Measurements from ENCODE around the gene PLA2G4F.

PLA2G4F gene

GRCh38 chr15:42121682-42122081 lies 34.8 kb downstream of the PLA2G4F start:
- Mint-ChIP-seq H3K36me3 (no peaks in the 10 kb centered on the region), H3K27ac (no peak overlapping the region), H3K4me3 (no peak overlapping the region), H3K4me1 (peaks cover 11% of the 10 kb centered on the region), H3K9me3 (no peaks in the 10 kb centered on the region), H3K27me3 (peaks cover 19% of the 10 kb centered on the region)
- no peak for DNase-seq
- CTCF ChIA-PET = interaction anchor here (1.1 to 1.4 kb wide), 3 partner anchors 9 to 17 kb away, joined by 3 to 5 read pairs (median 5); no protein-coding TSS in a partner anchor

GRCh38 chr15:42121021-42121420 lies 35.4 kb downstream of the PLA2G4F start:
- Mint-ChIP-seq H3K27me3 (peaks cover 24% of the 10 kb centered on the region), H3K4me1 (peaks cover 11% of the 10 kb centered on the region), H3K36me3 (no peaks in the 10 kb centered on the region), H3K27ac (no peak overlapping the region), H3K9me3 (no peaks in the 10 kb centered on the region), H3K4me3 (no peak overlapping the region)
- no peak for DNase-seq
- CTCF ChIA-PET = interaction anchor here (0.9 to 1.4 kb wide), 4 partner anchors 9 to 31 kb away, joined by 3 to 5 read pairs (median 4); no protein-coding TSS in a partner anchor

GRCh38 chr15:42120285-42120684 lies 36.2 kb downstream of the PLA2G4F start:
- Mint-ChIP-seq H3K27ac (no peak overlapping the region), H3K36me3 (no peaks in the 10 kb centered on the region), H3K4me1 (peaks cover 11% of the 10 kb centered on the region), H3K9me3 (no peaks in the 10 kb centered on the region), H3K4me3 (no peak overlapping the region), H3K27me3 (peaks cover 24% of the 10 kb centered on the region)
- no peak for DNase-seq
- CTCF ChIA-PET = interaction anchor here (0.6 to 1.4 kb wide), 4 partner anchors 10 to 34 kb away, joined by 3 to 5 read pairs (median 4); no protein-coding TSS in a partner anchor

GRCh38 chr15:42119446-42119760 lies 37.0 kb downstream of the PLA2G4F start:
- H3K27me3 Mint-ChIP-seq = peaks cover 24% of the 10 kb centered on the region

GRCh38 chr15:42118650-42119445 lies 37.6 kb downstream of the PLA2G4F start:
- Mint-ChIP-seq H3K4me3 (peak overlapping the region; percentile 11), H3K36me3 (no peaks in the 10 kb centered on the region), H3K27ac (no peak overlapping the region), H3K4me1 (peaks cover 11% of the 10 kb centered on the region), H3K27me3 (peaks cover 24% of the 10 kb centered on the region), H3K9me3 (no peaks in the 10 kb centered on the region)
- DNase-seq = peak; percentile 30
- CTCF ChIA-PET = interaction anchor here (1.0 to 1.6 kb wide), 4 partner anchors 8 to 357 kb away, joined by 3 to 4 read pairs (median 3); no protein-coding TSS in a partner anchor

More at GRCh38 chr15:42119446-42119760, 37.0 kb downstream of the PLA2G4F start:
- no peaks in the 10 kb centered on the region for H3K9me3 Mint-ChIP-seq
- H3K4me3 Mint-ChIP-seq = peak overlapping the region; percentile 11
- H3K36me3 Mint-ChIP-seq = no peaks in the 10 kb centered on the region
- CTCF ChIA-PET = interaction anchor here (1.0 to 1.6 kb wide), 4 partner anchors 9 to 357 kb away, joined by 3 to 4 read pairs (median 3); no protein-coding TSS in a partner anchor
- peaks cover 11% of the 10 kb centered on the region for H3K4me1 Mint-ChIP-seq
- H3K27ac Mint-ChIP-seq = no peak overlapping the region
- DNase-seq = no peak

- Mint-ChIP-seq H3K9me3 (no peaks in the 10 kb centered on the region), H3K27me3 (peaks cover 31% of the 10 kb centered on the region), H3K4me3 (no peak overlapping the region), H3K4me1 (peaks cover 23% of the 10 kb centered on the region), H3K27ac (peak overlapping the region; percentile 30), H3K36me3 (no peaks in the 10 kb centered on the region)
- DNase-seq = no peak
- CTCF ChIA-PET = interaction anchor here (0.8 to 0.9 kb wide), 2 partner anchors 22 to 123 kb away, joined by 4 read pairs; no protein-coding TSS in a partner anchor
These were observed 44.5 kb downstream of the PLA2G4F start for GRCh38 chr15:42111924-42112323.

GRCh38 chr15:42110367-42110766 lies 46.1 kb downstream of the PLA2G4F start:
- Mint-ChIP-seq H3K4me1 (peaks cover 23% of the 10 kb centered on the region), H3K4me3 (no peak overlapping the region), H3K9me3 (no peaks in the 10 kb centered on the region), H3K27ac (no peak overlapping the region), H3K36me3 (no peaks in the 10 kb centered on the region), H3K27me3 (peaks cover 31% of the 10 kb centered on the region)
- no peak for DNase-seq
- CTCF ChIA-PET = interaction anchor here (0.7 kb wide), 1 partner anchor 9 kb away, joined by 3 read pairs; no protein-coding TSS in a partner anchor

GRCh38 chr15:42108806-42109205 lies 47.6 kb downstream of the PLA2G4F start:
- Mint-ChIP-seq H3K36me3 (no peaks in the 10 kb centered on the region), H3K4me1 (peaks cover 23% of the 10 kb centered on the region), H3K9me3 (no peaks in the 10 kb centered on the region), H3K27me3 (peaks cover 41% of the 10 kb centered on the region), H3K27ac (no peak overlapping the region), H3K4me3 (no peak overlapping the region)
- CTCF ChIA-PET = interaction anchor here (1.4 to 1.5 kb wide), 2 partner anchors 25 to 28 kb away, joined by 4 read pairs; no protein-coding TSS in a partner anchor
- no peak for DNase-seq

- DNase-seq = no peak
- peaks cover 43% of the 10 kb centered on the region for H3K27me3 Mint-ChIP-seq
- no peak overlapping the region for H3K4me3 Mint-ChIP-seq
- no peaks in the 10 kb centered on the region for H3K36me3 Mint-ChIP-seq
- no peak overlapping the region for H3K27ac Mint-ChIP-seq
- peaks cover 23% of the 10 kb centered on the region for H3K4me1 Mint-ChIP-seq
- H3K9me3 Mint-ChIP-seq = no peaks in the 10 kb centered on the region
- CTCF ChIA-PET = interaction anchor here (1.1 to 1.5 kb wide), 3 partner anchors 26 to 54 kb away, joined by 4 to 5 read pairs (median 4); no protein-coding TSS in a partner anchor
These were observed 48.2 kb downstream of the PLA2G4F start for GRCh38 chr15:42108189-42108588.

GRCh38 chr15:42107473-42107872 lies 49.0 kb downstream of the PLA2G4F start:
- Mint-ChIP-seq H3K27me3 (peaks cover 47% of the 10 kb centered on the region), H3K4me3 (no peak overlapping the region), H3K9me3 (no peaks in the 10 kb centered on the region), H3K36me3 (no peaks in the 10 kb centered on the region), H3K27ac (no peak overlapping the region), H3K4me1 (peaks cover 21% of the 10 kb centered on the region)
- no peak for DNase-seq
- CTCF ChIA-PET = interaction anchor here (1.1 to 1.5 kb wide), 2 partner anchors 27 to 54 kb away, joined by 4 to 5 read pairs; no protein-coding TSS in a partner anchor

GRCh38 chr15:42106288-42106687 lies 50.1 kb downstream of the PLA2G4F start:
- CTCF ChIA-PET = interaction anchor here (0.7 to 2.2 kb wide), 2 partner anchors 23 to 115 kb away, joined by 5 read pairs; no protein-coding TSS in a partner anchor

GRCh38 chr15:42104095-42104891 lies 52.1 kb downstream of the PLA2G4F start:
- CTCF ChIA-PET = interaction anchor here (0.6 to 2.2 kb wide), 2 partner anchors 21 to 27 kb away, joined by 3 to 5 read pairs; no protein-coding TSS in a partner anchor
- H3K27me3 Mint-ChIP-seq = peaks cover 50% of the 10 kb centered on the region
- H3K4me1 Mint-ChIP-seq = peaks cover 5% of the 10 kb centered on the region
- no peaks in the 10 kb centered on the region for H3K9me3 Mint-ChIP-seq
- H3K36me3 Mint-ChIP-seq = no peaks in the 10 kb centered on the region
- H3K4me3 Mint-ChIP-seq = no peak overlapping the region
- DNase-seq = no peak
- no peak overlapping the region for H3K27ac Mint-ChIP-seq

More at GRCh38 chr15:42106288-42106687, 50.1 kb downstream of the PLA2G4F start:
- no peak for DNase-seq
- peaks cover 47% of the 10 kb centered on the region for H3K27me3 Mint-ChIP-seq
- H3K4me1 Mint-ChIP-seq = peaks cover 13% of the 10 kb centered on the region
- H3K36me3 Mint-ChIP-seq = no peaks in the 10 kb centered on the region
- no peak overlapping the region for H3K4me3 Mint-ChIP-seq
- H3K9me3 Mint-ChIP-seq = no peaks in the 10 kb centered on the region
- no peak overlapping the region for H3K27ac Mint-ChIP-seq

- no peak for DNase-seq
- Mint-ChIP-seq H3K4me3 (no peak overlapping the region), H3K9me3 (no peaks in the 10 kb centered on the region), H3K27me3 (peaks cover 38% of the 10 kb centered on the region), H3K4me1 (peaks cover 5% of the 10 kb centered on the region), H3K27ac (no peak overlapping the region), H3K36me3 (no peaks in the 10 kb centered on the region)
- CTCF ChIA-PET = interaction anchor here (0.7 kb wide), 1 partner anchor 19 kb away, joined by 3 read pairs; no protein-coding TSS in a partner anchor
These were observed 53.7 kb downstream of the PLA2G4F start for GRCh38 chr15:42102646-42103235.
